H1 (cell line): ENCODE data around the gene SLCO4A1. TPM values are rescaled to one million over a fixed set of nuclear protein-coding genes. Genes with fewer than 3 reads are reported as not detected.

Experiments
- CTCF ChIA-PET: fragments of 300-600 bp; sonication (Branson Sonifier 250); formaldehyde crosslinking; loops from one replicate; lab custom pipeline; 2021; ENCODE audit not compliant: partially characterized antibody; lab: Charles Lee
- POLR2A ChIA-PET: fragments of 300-600 bp; sonication (Branson Sonifier 250); formaldehyde crosslinking; loops from one replicate; lab custom pipeline; 2021; ENCODE audit warnings: inconsistent platforms; ENCODE audit not compliant: partially characterized antibody; lab: Charles Lee
- DNase-seq, 2 experiments: peaks; one replicate each; pipeline versions ENCODE4 v3.0.0 to v3.0.0-alpha.2; 2010 to 2022; ENCODE audit warnings: low spot score in 2 of 2, low read depth in 1 of 2, mixed read lengths in 1 of 2
- FAIRE-seq: peaks from 2 replicates; lab custom pipeline; 2011; peaks lifted over from hg19 to GRCh38; lab: Jason Lieb, UNC
- H2AFZ ChIP-seq: 2 replicates; pipeline ENCODE4 v1.8.1; 2012; ENCODE audit warnings: low read length, inconsistent platforms
- H2AK5ac ChIP-seq: 2 replicates; pipeline ENCODE4 v1.6.1; 2013; ENCODE audit warnings: low read depth, low read length
- H2BK120ac ChIP-seq: replicated peaks from 2 replicates; pipeline ENCODE3; 2013; ENCODE audit warnings: low read depth, low read length, inconsistent platforms
- H2BK12ac ChIP-seq: 2 replicates; pipeline ENCODE4 v1.6.1; 2013; ENCODE audit warnings: low read depth, low read length
- H2BK15ac ChIP-seq: 2 replicates; pipeline ENCODE4 v1.6.1; 2013; ENCODE audit warnings: low read length
- H2BK20ac ChIP-seq: 2 replicates; pipeline ENCODE4 v1.6.1; 2013; ENCODE audit warnings: low read length
- H2BK5ac ChIP-seq: 2 replicates; pipeline ENCODE4 v1.6.1; 2013; ENCODE audit warnings: low read depth, low read length
- H3K14ac ChIP-seq: 2 replicates; pipeline ENCODE4 v1.6.1; 2013; ENCODE audit warnings: inconsistent platforms; ENCODE audit not compliant: insufficient read length
- H3K18ac ChIP-seq: 2 replicates; pipeline ENCODE4 v1.6.1; 2013; ENCODE audit warnings: low read length; ENCODE audit errors: extremely low read depth
- H3K23ac ChIP-seq: 2 replicates; pipeline ENCODE4 v1.6.1; 2013; ENCODE audit warnings: inconsistent platforms; ENCODE audit not compliant: insufficient read length
- H3K23me2 ChIP-seq: 2 replicates; pipeline ENCODE4 v1.6.1; 2013; ENCODE audit warnings: low read depth, low read length
- H3K27ac ChIP-seq: 2 replicates; pipeline ENCODE4 v1.6.1; 2011; ENCODE audit warnings: low read depth, low read length, inconsistent platforms
- H3K27me3 ChIP-seq, 4 experiments: replicated peaks in 1 of 4; 1 replicate in 1 of 4; 2 replicates in 3 of 4; pipeline versions ENCODE4 v1.6.1 to v1.8.1; 2011 to 2013; ENCODE audit warnings: low read length in 3 of 4, mild to moderate bottlenecking in 3 of 4, inconsistent platforms in 2 of 4, mixed read lengths in 2 of 4, moderate library complexity in 1 of 4; ENCODE audit not compliant: control insufficient read depth in 3 of 4, insufficient read depth in 3 of 4; ENCODE audit errors: extremely low read depth in 1 of 4
- H3K36me3 ChIP-seq, 4 experiments: 2 replicates each; pipeline versions ENCODE4 v1.6.1 to v1.8.1; 2011 to 2013; ENCODE audit warnings: mild to moderate bottlenecking in 4 of 4, low read length in 3 of 4, moderate library complexity in 2 of 4, control low read depth in 1 of 4, inconsistent platforms in 1 of 4; ENCODE audit not compliant: insufficient read depth in 4 of 4, control insufficient read depth in 2 of 4
- H3K4ac ChIP-seq: replicated peaks from 2 replicates; pipeline ENCODE3; 2013; ENCODE audit warnings: low read length, low read depth, mixed read lengths, inconsistent platforms; ENCODE audit not compliant: insufficient read length
- H3K4me1 ChIP-seq, 4 experiments: replicated peaks in 1 of 4; 1 replicate in 1 of 4; 2 replicates in 3 of 4; pipeline versions ENCODE4 v1.6.1 to v1.8.1; 2011 to 2013; ENCODE audit warnings: low read length in 3 of 4, inconsistent platforms in 2 of 4, mixed read lengths in 1 of 4; ENCODE audit not compliant: insufficient read depth in 4 of 4, control insufficient read depth in 3 of 4
- H3K4me2 ChIP-seq, 2 experiments: 2 replicates each; pipeline versions ENCODE4 v1.6.1 to v1.8.1; 2011 to 2013; ENCODE audit warnings: low read depth in 2 of 2, low read length in 2 of 2, control low read depth in 1 of 2, inconsistent platforms in 1 of 2, mild to moderate bottlenecking in 1 of 2; ENCODE audit not compliant: insufficient read depth in 1 of 2
- H3K4me3 ChIP-seq, 4 experiments: fragments of 200-600, 300-600 bp in 1 of 4; sonication (generic), shearing (Covaris generic), sonication (Bioruptor Twin) in 1 of 4; 2 replicates each; pipeline versions ENCODE4 v1.5.1 to v1.8.1; 2011 to 2016; ENCODE audit warnings: low read length in 4 of 4, low read depth in 3 of 4, control low read depth in 2 of 4, inconsistent platforms in 2 of 4, mild to moderate bottlenecking in 2 of 4, mixed read lengths in 1 of 4, moderate library complexity in 1 of 4; ENCODE audit not compliant: insufficient read depth in 2 of 4; ENCODE audit errors: extremely low read depth in 1 of 4
- H3K56ac ChIP-seq: replicated peaks from 2 replicates; pipeline ENCODE3; 2013; ENCODE audit warnings: low read depth, mild to moderate bottlenecking, mixed read lengths, low read length, inconsistent platforms; ENCODE audit not compliant: insufficient read length
- H3K79me1 ChIP-seq: 2 replicates; pipeline ENCODE4 v1.6.1; 2013; ENCODE audit warnings: low read depth, low read length, control low read depth
- H3K79me2 ChIP-seq, 2 experiments: 2 replicates each; pipeline versions ENCODE4 v1.6.1 to v1.8.1; 2012 to 2013; ENCODE audit warnings: low read length in 2 of 2, mild to moderate bottlenecking in 2 of 2, inconsistent platforms in 1 of 2; ENCODE audit not compliant: insufficient read depth in 2 of 2, control insufficient read depth in 1 of 2
- H3K9ac ChIP-seq, 4 experiments: replicated peaks in 1 of 4; 1 replicate in 1 of 4; 2 replicates in 3 of 4; pipeline versions ENCODE4 v1.6.1 to v1.8.1; 2011 to 2013; ENCODE audit warnings: low read depth in 3 of 4, low read length in 3 of 4, control low read depth in 2 of 4, mild to moderate bottlenecking in 2 of 4, moderate library complexity in 2 of 4, inconsistent platforms in 1 of 4; ENCODE audit errors: extremely low read depth in 1 of 4
- H3K9me3 ChIP-seq, 2 experiments: 2 replicates each; pipeline versions ENCODE4 v1.6.1 to v1.8.1; 2012 to 2013; ENCODE audit warnings: mild to moderate bottlenecking in 2 of 2, moderate library complexity in 2 of 2, control low read depth in 1 of 2, inconsistent platforms in 1 of 2, low read depth in 1 of 2, low read length in 1 of 2, mixed read lengths in 1 of 2; ENCODE audit not compliant: insufficient read depth in 2 of 2
- H4K20me1 ChIP-seq, 2 experiments: replicated peaks in 1 of 2; 2 replicates each; pipeline versions ENCODE3 to v1.8.1; 2011 to 2013; ENCODE audit warnings: inconsistent platforms in 2 of 2, low read length in 2 of 2, mild to moderate bottlenecking in 1 of 2; ENCODE audit not compliant: insufficient read depth in 2 of 2, control insufficient read depth in 1 of 2
- H4K5ac ChIP-seq: 2 replicates; pipeline ENCODE4 v1.6.1; 2013; ENCODE audit warnings: low read length, low read depth, mixed read lengths, inconsistent platforms; ENCODE audit not compliant: insufficient read length
- H4K8ac ChIP-seq: 2 replicates; pipeline ENCODE4 v1.8.0; 2013; ENCODE audit warnings: mild to moderate bottlenecking, moderate library complexity, low read length, inconsistent platforms; ENCODE audit not compliant: insufficient read depth; ENCODE audit errors: extremely low read depth
- H4K91ac ChIP-seq: replicated peaks from 2 replicates; pipeline ENCODE3; 2013; ENCODE audit warnings: low read length, mixed read lengths, inconsistent platforms; ENCODE audit not compliant: insufficient read length
- BACH1 ChIP-seq: IDR thresholded peaks from 2 replicates; pipeline ENCODE4 v1.6.1; 2012; ENCODE audit warnings: low read length, improper control_type of control experiment
- EZH2 ChIP-seq: fragments of 200-600 bp; sonication (generic); IDR thresholded peaks from 2 replicates; pipeline ENCODE4 v1.7.1; 2012; ENCODE audit warnings: low read depth, mild to moderate bottlenecking, moderate library complexity, low read length, inconsistent platforms; ENCODE audit not compliant: severe bottlenecking
- USF2 ChIP-seq: IDR thresholded peaks from 2 replicates; pipeline ENCODE4 v1.6.1; 2011; ENCODE audit warnings: low read length, improper control_type of control experiment
- WGBS, 2 experiments: shearing (Covaris generic) in 1 of 2; methylation state at CpG; one replicate each; pipeline versions ENCODE4 v1.1.6 to v1.1.7; 2013 to 2015; ENCODE audit warnings: low lambda C conversion rate in 2 of 2, mixed read lengths in 2 of 2, inconsistent platforms in 1 of 2, low coverage in 1 of 2, missing lambda C conversion rate in 1 of 2; ENCODE audit not compliant: insufficient replicate concordance in 2 of 2, insufficient coverage in 1 of 2, insufficient read length in 1 of 2; ENCODE audit errors: extremely low coverage in 1 of 2, missing lambda C conversion rate in 1 of 2; 5-methylcytosine and 5-hydroxymethylcytosine counted together
- polyA plus RNA-seq, 7 experiments: library from polyadenylated mRNA; depleted of rRNA in 3 of 7; stranded (reverse) in 5 of 7; unstranded in 2 of 7; fragments of >200 nt in 5 of 7; fragments of 200-250 nt in 2 of 7; gene quantifications; 1 replicate in 5 of 7; 2 replicates in 1 of 7; 4 replicates in 1 of 7; pipeline versions ENCODE4 v1.2.1 to v1.2.3, GENCODE V29; 2011 to 2013; ENCODE audit warnings: missing spikeins in 2 of 7, mixed read lengths in 2 of 7
- total RNA-seq: library from RNA; stranded (reverse); fragmentation: NEBNext Ultra II Directional; extraction: Animal tissue kit (Norgen Biotek cat#: 25700); gene quantifications from 2 replicates; pipeline ENCODE4 v1.2.1, GENCODE V29; 2021

Gene SLCO4A1
- total and polyA plus RNA-seq, 2 of the 8 experiments (the other 6 are each of a cell fraction or from before 2014, with no cell fraction given) = 10.5 to 18.5 TPM

GRCh38 chr20:62650551-62651284 is 8.4 kb downstream of the SLCO4A1 start:
- Histone ChIP-seq H2BK120ac (no peak overlapping the region), H4K91ac (no peak overlapping the region), H3K23me2 (no peaks in the 10 kb centered on the region), H3K36me3 (no peaks in the 10 kb centered on the region), H3K9me3 (no peaks in the 10 kb centered on the region), H3K4me2 (no peak overlapping the region; a peak in 1 of 4 replicates), H2BK12ac (no peak overlapping the region), H4K5ac (no peak overlapping the region), H2BK15ac (no peak overlapping the region), H2AK5ac (no peak overlapping the region; the same call in 1 of the 2 replicates), H3K14ac (no peak overlapping the region), H3K18ac (no peak overlapping the region), H2BK20ac (no peak overlapping the region), H2AFZ (no peak overlapping the region), H3K56ac (no peak overlapping the region), H3K4me1 (peaks cover 0 to 20% (median 9%) of the 10 kb centered on the region in 4 experiments; a peak in 5 of 7 replicates), H3K79me1 (peaks cover 18% of the 10 kb centered on the region), H4K20me1 (peaks cover 11 to 32% of the 10 kb centered on the region in 2 experiments), H3K23ac (no peak overlapping the region), H3K79me2 (peaks cover 0 to 10% of the 10 kb centered on the region in 2 experiments; a peak in 2 of 4 replicates), H3K27ac (no peak overlapping the region), H3K27me3 (no peaks in the 10 kb centered on the region), H4K8ac (no peak overlapping the region; the same call in 1 of the 2 replicates), H3K9ac (no peak overlapping the region), H3K4ac (no peak overlapping the region), H3K4me3 (no peak overlapping the region), H2BK5ac (no peak overlapping the region)
- TF ChIP-seq EZH2 (no peak), BACH1 (no peak), USF2 (no peak)
- 90% methylated on average over 23 of the region's 24 CpGs; no CpG with 5 or more reads in 1 of the 2 experiments for WGBS, 2 experiments
- no peak for DNase-seq
- CTCF ChIA-PET = interaction anchor here (0.7 to 2.3 kb wide), 10 partner anchors 8 to 158 kb away, joined by 3 to 11 read pairs (median 4); partner anchors contain the start of gene SLCO4A1
- POLR2A ChIA-PET = interaction anchor here (1.4 kb wide), 1 partner anchor 8 kb away, joined by 4 read pairs; the partner anchor contains the start of gene SLCO4A1
- FAIRE-seq = no peak
